GM12891 (cell line): Measurements from ENCODE around the gene PRSS1.
"Not testable (repeated sequence)": the region's sequence is repeated elsewhere in the genome, so short reads cannot be mapped to it uniquely, and the experiment has no call there.

Source experiments
- DNase-seq: peaks from one replicate; pipeline ENCODE4 v3.0.0; 2011; ENCODE audit warnings: low spot score; ENCODE audit not compliant: insufficient read length
- FAIRE-seq: peaks from 2 replicates; lab custom pipeline; 2011; peaks lifted over from hg19 to GRCh38; lab: Jason Lieb, UNC
- PAX5 ChIP-seq: IDR thresholded peaks from 2 replicates; pipeline ENCODE4 v1.6.1; 2011; ENCODE audit warnings: low read length, moderate library complexity, mild to moderate bottlenecking; ENCODE audit not compliant: insufficient read depth, severe bottlenecking
- POLR2A ChIP-seq: IDR thresholded peaks from 2 replicates; pipeline ENCODE4 v1.6.1; 2011; ENCODE audit warnings: low read depth, low read length, control low read depth
- POLR2AphosphoS5 ChIP-seq: IDR thresholded peaks from 2 replicates; pipeline ENCODE4 v1.6.1; 2011; ENCODE audit warnings: low read depth, low read length, control low read depth
- POU2F2 ChIP-seq: IDR thresholded peaks from 2 replicates; pipeline ENCODE4 v1.6.1; 2011; ENCODE audit warnings: low read depth, mild to moderate bottlenecking, control low read depth, low read length, moderate library complexity
- SPI1 ChIP-seq: IDR thresholded peaks from 2 replicates; pipeline ENCODE4 v1.6.1; 2011; ENCODE audit warnings: low read depth, low read length, control low read depth
- TAF1 ChIP-seq: IDR thresholded peaks from 2 replicates; pipeline ENCODE4 v1.6.1; 2011; ENCODE audit warnings: low read depth, low read length, control low read depth

Gene PRSS1

GRCh38 chr7:142717453-142717852, 31.8 kb upstream of the PRSS1 start:
- FAIRE-seq (no peak), DNase-seq (no peak)
- TF ChIP-seq SPI1 = 0 out of 2 replicates have a peak, but pooled peaks have one; percentile 22
- no peak for TF ChIP-seq POU2F2
- no peak for TF ChIP-seq TAF1

DNA sequence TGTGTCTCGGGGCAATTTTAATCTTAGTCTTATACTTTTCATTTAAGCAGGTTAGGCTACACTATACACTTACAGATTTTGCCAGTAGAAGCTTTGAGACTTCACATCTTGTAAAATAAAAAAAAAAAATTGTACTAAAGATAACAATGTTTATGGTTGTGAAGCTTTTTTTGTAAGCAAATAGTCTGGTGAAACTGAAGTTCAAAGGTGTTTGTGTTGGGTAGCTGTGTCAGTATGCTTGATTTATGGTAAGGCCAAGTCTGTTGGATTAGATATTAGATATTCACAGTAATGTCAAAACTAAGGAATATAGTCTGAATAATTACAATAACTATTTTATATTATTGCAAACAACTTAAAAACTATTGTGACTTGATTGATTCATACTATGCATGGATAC, 31.0 kb upstream of the PRSS1 start:
- no peak for DNase-seq
- no peak for FAIRE-seq
- TF ChIP-seq TAF1 = no peak
- no peak for TF ChIP-seq POLR2A

GRCh38 chr7:142720172-142720773, 29.0 kb upstream of the PRSS1 start:
- FAIRE-seq = no peak
- DNase-seq = no peak
- TF ChIP-seq POU2F2 = no peak
- no peak for TF ChIP-seq PAX5
- TF ChIP-seq POLR2A = no peak
- TF ChIP-seq SPI1 = no peak

DNA sequence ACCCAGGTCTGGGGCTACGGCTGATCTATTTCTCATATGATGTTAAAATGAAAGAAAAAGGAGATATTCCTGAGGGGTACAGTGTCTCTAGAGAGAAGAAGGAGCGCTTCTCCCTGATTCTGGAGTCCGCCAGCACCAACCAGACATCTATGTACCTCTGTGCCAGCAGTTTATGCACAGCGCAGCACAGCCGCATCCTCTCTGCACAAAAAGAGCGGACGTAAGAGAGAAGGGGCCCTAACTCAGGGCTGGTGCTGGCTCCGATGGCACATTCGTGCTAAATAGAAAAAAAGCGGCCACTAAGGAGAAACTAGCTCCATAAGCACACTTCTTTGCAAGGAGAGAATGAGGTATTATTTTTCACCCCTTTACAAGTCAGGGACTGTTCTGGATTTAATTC, 28.3 kb upstream of the PRSS1 start:
- no peak for TF ChIP-seq POLR2A
- no peak for TF ChIP-seq POU2F2
- TF ChIP-seq PAX5 = no peak
- TF ChIP-seq POLR2AphosphoS5 = no peak
- TF ChIP-seq SPI1 = no peak
- no peak for TF ChIP-seq TAF1
- DNase-seq (no peak), FAIRE-seq (no peak)

- TF ChIP-seq POLR2A (no peak), SPI1 (no peak), POU2F2 (no peak), PAX5 (no peak), TAF1 (no peak), POLR2AphosphoS5 (no peak)
- FAIRE-seq (peak; percentile 89), DNase-seq (no peak)
Observed at GRCh38 chr7:142722248-142722794, 27.0 kb upstream of the PRSS1 start.

- no peak for DNase-seq
- peak; percentile 96 for FAIRE-seq
- TF ChIP-seq SPI1 (peak; percentile 50), TAF1 (no peak), POLR2AphosphoS5 (no peak), POLR2A (no peak), POU2F2 (peak; percentile 87), PAX5 (no peak)
Observed at GRCh38 chr7:142733271-142733670, 16.0 kb upstream of the PRSS1 start.

GRCh38 chr7:142739923-142740492, 9.3 kb upstream of the PRSS1 start:
- FAIRE-seq = peak; percentile 89

DNA sequence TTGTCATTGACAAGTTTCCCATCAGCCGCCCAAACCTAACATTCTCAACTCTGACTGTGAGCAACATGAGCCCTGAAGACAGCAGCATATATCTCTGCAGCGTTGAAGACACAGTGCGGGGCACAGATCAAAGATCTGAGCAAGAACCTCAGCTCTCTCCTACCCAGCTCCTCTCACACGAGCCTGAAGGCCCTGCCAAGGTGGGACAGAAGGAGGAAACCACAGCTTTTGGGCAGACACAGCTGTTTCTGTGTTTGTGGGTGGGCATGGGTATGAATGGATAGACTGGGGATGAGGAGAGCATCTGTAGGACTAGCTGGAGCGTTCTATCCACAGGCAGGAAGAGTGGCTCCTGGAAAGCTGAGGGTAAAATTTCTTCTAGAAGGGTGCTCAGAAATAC, 8.5 kb upstream of the PRSS1 start:
- FAIRE-seq = no peak
- DNase-seq = no peak
- no peak for TF ChIP-seq POLR2A
- TF ChIP-seq SPI1 = no peak
- TF ChIP-seq PAX5 = no peak
- no peak for TF ChIP-seq TAF1

More at GRCh38 chr7:142739923-142740492, 9.3 kb upstream of the PRSS1 start:
- no peak for TF ChIP-seq PAX5
- peak; percentile 94 for TF ChIP-seq POU2F2
- TF ChIP-seq SPI1 = no peak
- no peak for TF ChIP-seq TAF1
- no peak for DNase-seq

GRCh38 chr7:142741932-142742331, 7.3 kb upstream of the PRSS1 start:
- not testable (repeated sequence) for FAIRE-seq, DNase-seq

DNA sequence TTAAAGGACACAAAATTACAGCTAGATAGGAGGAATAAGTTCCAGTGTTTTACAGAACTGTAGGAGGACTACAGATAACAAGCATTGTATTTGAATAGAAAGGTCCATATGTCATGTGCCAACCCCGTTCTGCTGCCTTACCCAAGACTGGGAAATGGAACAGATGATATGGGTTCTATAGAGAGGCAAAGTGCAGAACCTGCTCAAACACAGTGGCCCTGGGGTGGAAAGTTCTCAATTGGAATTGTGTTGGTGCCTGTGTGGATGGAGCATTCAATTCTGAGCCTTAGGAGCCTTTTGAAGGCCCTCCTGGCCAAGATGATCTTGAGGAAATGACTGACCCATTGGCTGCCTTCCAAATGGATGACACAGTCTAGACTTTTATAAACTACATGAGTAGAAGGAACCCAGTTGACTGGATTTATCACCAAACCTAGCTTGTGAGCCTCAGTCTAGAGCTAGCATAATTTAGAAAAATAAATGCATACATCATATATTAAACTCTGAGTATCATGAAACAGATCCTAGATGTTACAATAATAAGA, 4.1 kb upstream of the PRSS1 start:
- TF ChIP-seq POLR2A = no peak
- TF ChIP-seq POLR2AphosphoS5 = no peak
- no peak for TF ChIP-seq PAX5
- no peak for TF ChIP-seq TAF1
- no peak for TF ChIP-seq SPI1
- no peak for TF ChIP-seq POU2F2
- FAIRE-seq = no peak
- DNase-seq = no peak

DNA sequence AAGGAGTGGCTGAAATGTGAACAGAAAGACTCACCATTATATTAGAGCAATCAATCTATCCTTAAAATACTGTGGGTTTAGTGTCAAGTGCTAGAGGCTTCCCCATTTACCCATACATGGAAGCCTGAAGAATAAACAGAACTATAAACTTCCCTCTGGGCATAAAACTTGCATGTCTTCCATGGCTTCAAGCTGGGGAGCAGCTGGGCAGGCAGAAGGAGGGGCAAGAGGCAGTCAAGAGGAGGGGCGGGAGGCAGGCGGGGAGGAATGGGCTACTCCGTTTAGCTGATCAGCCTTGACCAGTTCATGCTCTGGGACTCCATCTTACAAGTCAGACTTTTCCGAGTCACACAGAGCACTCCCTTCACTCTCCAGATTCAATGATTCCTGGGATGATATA, 3.5 kb upstream of the PRSS1 start:
- no peak for TF ChIP-seq POLR2A
- TF ChIP-seq TAF1 = no peak
- TF ChIP-seq POU2F2 = no peak
- no peak for TF ChIP-seq SPI1
- no peak for TF ChIP-seq PAX5
- no peak for TF ChIP-seq POLR2AphosphoS5
- DNase-seq (no peak), FAIRE-seq (no peak)
